HepG2 (cell line): Measurements from ENCODE around the gene STIMATE. TPM values are rescaled to one million over a fixed set of nuclear protein-coding genes. Genes with fewer than 3 reads are reported as not detected.

Source experiments
- ATAC-seq: fragments of 200-7000 bp; cut with Tn5 transposase; 3 replicates; pipeline ENCODE4 v1.9.1; 2020; ENCODE audit warnings: mild to moderate bottlenecking, moderate library complexity
- BruUV-seq: library from RNA; stranded (reverse); fragments of 400-500 nt; replicated peaks from 2 replicates; lab custom pipeline; 2021; lab: Mats Ljungman, UMichigan
- CTCF ChIA-PET: fragments of 300-600 bp; formaldehyde crosslinking; extraction: SDS; loops from one replicate; lab custom pipeline; 2021; ENCODE audit warnings: low total read pairs, inconsistent platforms, low intra/inter-chr PET ratio; lab: Yijun Ruan, JAX
- POLR2A ChIA-PET: fragments of 350-600 bp; sonication (Branson Sonifier 250); formaldehyde crosslinking; loops from one replicate; lab custom pipeline; 2020; ENCODE audit warnings: antibody characterized with exemption, inconsistent platforms; lab: Yijun Ruan, JAX
- DNase-seq: peaks from one replicate; pipeline ENCODE4 v3.0.0-alpha.2; 2015; ENCODE audit warnings: low spot score
- FAIRE-seq: peaks from 3 replicates; lab custom pipeline; 2011; peaks lifted over from hg19 to GRCh38; lab: Jason Lieb, UNC
- H2AFZ ChIP-seq: one replicate; pipeline ENCODE4 v1.6.1; 2011; ENCODE audit warnings: low read length, inconsistent platforms
- H3K27ac ChIP-seq: fragments of 300-600 bp; 3 replicates; pipeline ENCODE4 v1.8.0; 2011; ENCODE audit warnings: mixed run types, mild to moderate bottlenecking, mixed read lengths, low read length, inconsistent platforms; ENCODE audit not compliant: insufficient read depth; ENCODE audit errors: extremely low read length
- H3K27me3 ChIP-seq, 2 experiments: fragments of 200-600 bp in 1 of 2; 2 replicates in 1 of 2; 3 replicates in 1 of 2; pipeline versions ENCODE4 v1.6.0 to v1.8.0; 2011; ENCODE audit warnings: low read length in 2 of 2, mild to moderate bottlenecking in 2 of 2, moderate library complexity in 2 of 2, inconsistent platforms in 1 of 2; ENCODE audit not compliant: insufficient read depth in 2 of 2, control insufficient read depth in 1 of 2
- H3K36me3 ChIP-seq, 2 experiments: fragments of 200-600 bp in 1 of 2; replicated peaks in 1 of 2; 2 replicates in 1 of 2; 3 replicates in 1 of 2; pipeline versions ENCODE4 v1.5.1 to v1.8.0; 2011; ENCODE audit warnings: low read length in 2 of 2, inconsistent platforms in 1 of 2; ENCODE audit not compliant: insufficient read depth in 2 of 2, control insufficient read depth in 1 of 2
- H3K4me1 ChIP-seq: 2 replicates; pipeline ENCODE4 v1.5.1; 2012; ENCODE audit warnings: low read length, inconsistent platforms; ENCODE audit not compliant: insufficient read depth
- H3K4me2 ChIP-seq: 2 replicates; pipeline ENCODE4 v1.6.0; 2011; ENCODE audit warnings: low read depth, low read length, inconsistent platforms
- H3K4me3 ChIP-seq, 3 experiments: fragments of 200-600 bp in 1 of 3; sonication (generic), shearing (Covaris generic) in 1 of 3; replicated peaks in 1 of 3; 2 replicates each; pipeline ENCODE4 v1.5.1; 2011 to 2016; ENCODE audit warnings: low read length in 3 of 3, inconsistent platforms in 2 of 3, low read depth in 2 of 3, mild to moderate bottlenecking in 2 of 3, control low read depth in 1 of 3, mixed read lengths in 1 of 3; ENCODE audit not compliant: insufficient read depth in 1 of 3
- H3K79me2 ChIP-seq: one replicate; pipeline ENCODE4 v1.6.1; 2011; ENCODE audit warnings: low read length, inconsistent platforms; ENCODE audit not compliant: insufficient read depth
- H3K9ac ChIP-seq: 2 replicates; pipeline ENCODE4 v1.6.0; 2011; ENCODE audit warnings: mild to moderate bottlenecking, low read depth, low read length, inconsistent platforms; ENCODE audit not compliant: insufficient read depth
- H3K9me3 ChIP-seq: 2 replicates; pipeline ENCODE4 v1.5.1; 2012; ENCODE audit warnings: mild to moderate bottlenecking, low read length
- H4K20me1 ChIP-seq: 2 replicates; pipeline ENCODE4 v1.6.0; 2011; ENCODE audit warnings: inconsistent platforms, mild to moderate bottlenecking, low read length, moderate library complexity; ENCODE audit not compliant: insufficient read depth
- ATRX ChIP-seq: sonication (generic); formaldehyde crosslinking; IDR thresholded peaks from 2 replicates; pipeline ENCODE4 v1.4.0; 2020; ENCODE audit warnings: missing genetic modification reagents, borderline replicate concordance
- GABPA ChIP-seq, 2 experiments: IDR thresholded peaks; 2 replicates each; pipeline ENCODE4 v1.6.1; 2011 to 2016; ENCODE audit warnings: low read depth in 2 of 2, low read length in 1 of 2, missing biosample characterization in 1 of 2, missing genetic modification characterization in 1 of 2
- HDAC1 ChIP-seq: sonication (generic); formaldehyde crosslinking; IDR thresholded peaks from 2 replicates; pipeline ENCODE4 v1.5.1; 2020; ENCODE audit warnings: mild to moderate bottlenecking, missing genetic modification reagents
- KMT2A ChIP-seq: sonication (generic); formaldehyde crosslinking; IDR thresholded peaks from 2 replicates; pipeline ENCODE4 v1.4.0; 2020; ENCODE audit warnings: missing genetic modification reagents
- MED13 ChIP-seq: sonication (generic); formaldehyde crosslinking; IDR thresholded peaks from 2 replicates; pipeline ENCODE4 v1.5.0; 2020; ENCODE audit warnings: missing genetic modification reagents
- RNF219 ChIP-seq: sonication (generic); formaldehyde crosslinking; IDR thresholded peaks from 2 replicates; pipeline ENCODE4 v1.5.0; 2020; ENCODE audit warnings: mild to moderate bottlenecking, missing genetic modification reagents
- ZNF576 ChIP-seq: sonication (generic); formaldehyde crosslinking; IDR thresholded peaks from 2 replicates; pipeline ENCODE4 v1.4.0; 2020; ENCODE audit warnings: mild to moderate bottlenecking, missing genetic modification reagents
- ZNF737 ChIP-seq: sonication (generic); formaldehyde crosslinking; IDR thresholded peaks from 2 replicates; pipeline ENCODE4 v1.5.0; 2020; ENCODE audit warnings: missing genetic modification reagents, mild to moderate bottlenecking, borderline replicate concordance
- WGBS: methylation state at CpG from one replicate; pipeline ENCODE4 v1.1.6; 2017; ENCODE audit warnings: low lambda C conversion rate; 5-methylcytosine and 5-hydroxymethylcytosine counted together
- in situ Hi-C: cut with HindIII; loops from 2 replicates; pipeline ENCODE4 v1.10.0; 2017; ENCODE audit warnings: low pct_unique_long_range_greater_than_20kb; ENCODE audit not compliant: extremely low pct_ligation_motif_present
- intact Hi-C: fragments of 100-400 bp; cut with micrococcal nuclease; formaldehyde crosslinking; loops from one replicate; pipeline ENCODE4 v1.10.0; 2022; ENCODE audit not compliant: unreplicated experiment
- polyA plus RNA-seq, 8 experiments: library from polyadenylated mRNA; depleted of rRNA in 3 of 8; stranded (reverse) in 7 of 8; unstranded in 1 of 8; fragments of >200 nt; fragmentation: Illumina TruSeq in 4 of 8; extraction: Trizol in 4 of 8; gene quantifications; 2 replicates each; pipeline versions ENCODE4 v1.2.1 to v1.2.3, GENCODE V29; 2011 to 2016; ENCODE audit warnings: low read depth in 4 of 8, missing spikeins in 1 of 8, mixed read lengths in 1 of 8; ENCODE audit not compliant: insufficient read depth in 1 of 8
- total RNA-seq, 5 experiments: library from RNA; depleted of rRNA; stranded (reverse); fragments of >200 nt; fragmentation: Illumina TruSeq; extraction: Trizol; gene quantifications; 2 replicates each; pipeline ENCODE4 v1.2.3, GENCODE V29; 2016; ENCODE audit warnings: low read depth in 1 of 5
- TF ChIP-seq, protein P1 (sequence below): sonication (generic); formaldehyde crosslinking; IDR thresholded peaks from 2 replicates; pipeline ENCODE4 v1.5.0; 2020; ENCODE audit warnings: mild to moderate bottlenecking, missing genetic modification reagents, borderline replicate concordance
- TF ChIP-seq, protein P2 (sequence below): sonication (generic); formaldehyde crosslinking; IDR thresholded peaks from 2 replicates; pipeline ENCODE4 v1.4.0; 2020; ENCODE audit warnings: mild to moderate bottlenecking, missing genetic modification reagents
- TF ChIP-seq, protein P3 (sequence below): sonication (generic); formaldehyde crosslinking; IDR thresholded peaks from 2 replicates; pipeline ENCODE4 v1.4.0; 2020; ENCODE audit warnings: missing genetic modification reagents

The STIMATE gene
- total and polyA plus RNA-seq, 2 of the 13 experiments (the other 11 are each of a cell fraction or from before 2014, with no cell fraction given) = 5.7 to 11.7 TPM

DNA sequence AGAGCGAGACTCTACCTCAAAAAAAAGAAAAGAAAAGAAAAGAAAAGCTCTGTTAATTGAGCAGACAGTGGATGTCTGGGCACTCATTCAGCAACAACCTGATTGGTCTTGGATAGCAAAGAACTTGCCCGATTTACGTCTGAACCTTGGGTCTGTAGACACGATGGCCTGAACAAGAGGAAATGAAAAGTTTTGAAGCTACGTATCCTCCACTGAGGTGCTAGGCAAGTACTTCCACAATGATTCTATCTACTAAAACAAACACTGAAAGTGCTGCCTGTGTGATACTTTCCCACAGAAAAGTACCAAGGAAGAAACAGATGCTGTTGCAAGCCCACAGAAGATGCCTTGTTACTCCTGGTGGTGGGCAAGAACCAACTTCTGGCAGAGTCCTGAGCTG, 40.7 kb downstream of the STIMATE start:
- no peak overlapping the region for H3K4me2 ChIP-seq
- CTCF ChIA-PET = no interaction called here
- BruUV-seq = no TSS peak
- FAIRE-seq (no peak), DNase-seq (no peak), ATAC-seq (no peak)
- POLR2A ChIA-PET = no interaction called here
- in situ Hi-C loops (loop anchor here (10.0 kb wide), 1 partner anchor 78 kb away; no protein-coding TSS in a partner anchor), intact Hi-C loops (no loop called here)
- WGBS = 96% methylated on average over 5 of the region's 5 CpGs
- no peaks in the 10 kb centered on the region for H3K4me1 ChIP-seq
- H3K9me3 ChIP-seq = no peaks in the 10 kb centered on the region
- no peak overlapping the region for H3K27ac ChIP-seq
- no peaks in the 10 kb centered on the region for H3K79me2 ChIP-seq
- no peak overlapping the region for H3K9ac ChIP-seq
- no peak for TF ChIP-seq MED13
- TF ChIP-seq, protein P1, sequence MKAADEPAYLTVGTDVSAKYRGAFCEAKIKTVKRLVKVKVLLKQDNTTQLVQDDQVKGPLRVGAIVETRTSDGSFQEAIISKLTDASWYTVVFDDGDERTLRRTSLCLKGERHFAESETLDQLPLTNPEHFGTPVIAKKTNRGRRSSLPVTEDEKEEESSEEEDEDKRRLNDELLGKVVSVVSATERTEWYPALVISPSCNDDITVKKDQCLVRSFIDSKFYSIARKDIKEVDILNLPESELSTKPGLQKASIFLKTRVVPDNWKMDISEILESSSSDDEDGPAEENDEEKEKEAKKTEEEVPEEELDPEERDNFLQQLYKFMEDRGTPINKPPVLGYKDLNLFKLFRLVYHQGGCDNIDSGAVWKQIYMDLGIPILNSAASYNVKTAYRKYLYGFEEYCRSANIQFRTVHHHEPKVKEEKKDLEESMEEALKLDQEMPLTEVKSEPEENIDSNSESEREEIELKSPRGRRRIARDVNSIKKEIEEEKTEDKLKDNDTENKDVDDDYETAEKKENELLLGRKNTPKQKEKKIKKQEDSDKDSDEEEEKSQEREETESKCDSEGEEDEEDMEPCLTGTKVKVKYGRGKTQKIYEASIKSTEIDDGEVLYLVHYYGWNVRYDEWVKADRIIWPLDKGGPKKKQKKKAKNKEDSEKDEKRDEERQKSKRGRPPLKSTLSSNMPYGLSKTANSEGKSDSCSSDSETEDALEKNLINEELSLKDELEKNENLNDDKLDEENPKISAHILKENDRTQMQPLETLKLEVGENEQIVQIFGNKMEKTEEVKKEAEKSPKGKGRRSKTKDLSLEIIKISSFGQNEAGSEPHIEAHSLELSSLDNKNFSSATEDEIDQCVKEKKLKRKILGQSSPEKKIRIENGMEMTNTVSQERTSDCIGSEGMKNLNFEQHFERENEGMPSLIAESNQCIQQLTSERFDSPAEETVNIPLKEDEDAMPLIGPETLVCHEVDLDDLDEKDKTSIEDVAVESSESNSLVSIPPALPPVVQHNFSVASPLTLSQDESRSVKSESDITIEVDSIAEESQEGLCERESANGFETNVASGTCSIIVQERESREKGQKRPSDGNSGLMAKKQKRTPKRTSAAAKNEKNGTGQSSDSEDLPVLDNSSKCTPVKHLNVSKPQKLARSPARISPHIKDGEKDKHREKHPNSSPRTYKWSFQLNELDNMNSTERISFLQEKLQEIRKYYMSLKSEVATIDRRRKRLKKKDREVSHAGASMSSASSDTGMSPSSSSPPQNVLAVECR = no peak
- TF ChIP-seq, protein P2, sequence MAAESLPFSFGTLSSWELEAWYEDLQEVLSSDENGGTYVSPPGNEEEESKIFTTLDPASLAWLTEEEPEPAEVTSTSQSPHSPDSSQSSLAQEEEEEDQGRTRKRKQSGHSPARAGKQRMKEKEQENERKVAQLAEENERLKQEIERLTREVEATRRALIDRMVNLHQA (CRISPR knock-in tag) = no peak
- TF ChIP-seq ATRX = no peak
- TF ChIP-seq ZNF737 (CRISPR knock-in tag) = no peak
- no peak for TF ChIP-seq HDAC1 (CRISPR knock-in tag)
- no peak for TF ChIP-seq GABPA (IDR thresholded peaks at IDR 0.05; ENCODE audit: low read depth, low read length)
- TF ChIP-seq GABPA (CRISPR knock-in tag; IDR thresholded peaks at IDR 0.05; ENCODE audit: low read depth) = no peak
- no peak for TF ChIP-seq KMT2A (CRISPR knock-in tag)
- TF ChIP-seq ZNF576 = no peak
- TF ChIP-seq RNF219 = no peak
- TF ChIP-seq, protein P3, sequence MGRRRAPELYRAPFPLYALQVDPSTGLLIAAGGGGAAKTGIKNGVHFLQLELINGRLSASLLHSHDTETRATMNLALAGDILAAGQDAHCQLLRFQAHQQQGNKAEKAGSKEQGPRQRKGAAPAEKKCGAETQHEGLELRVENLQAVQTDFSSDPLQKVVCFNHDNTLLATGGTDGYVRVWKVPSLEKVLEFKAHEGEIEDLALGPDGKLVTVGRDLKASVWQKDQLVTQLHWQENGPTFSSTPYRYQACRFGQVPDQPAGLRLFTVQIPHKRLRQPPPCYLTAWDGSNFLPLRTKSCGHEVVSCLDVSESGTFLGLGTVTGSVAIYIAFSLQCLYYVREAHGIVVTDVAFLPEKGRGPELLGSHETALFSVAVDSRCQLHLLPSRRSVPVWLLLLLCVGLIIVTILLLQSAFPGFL = no peak
- no peaks in the 10 kb centered on the region for H4K20me1 ChIP-seq
- peaks cover 1 to 4% of the 10 kb centered on the region in 2 experiments; a peak in 2 of 5 replicates for H3K36me3 ChIP-seq
- no peaks in the 10 kb centered on the region for H3K27me3 ChIP-seq
- no peak overlapping the region for H3K4me3 ChIP-seq
- no peak overlapping the region for H2AFZ ChIP-seq
